GM18498 (cell line): ENCODE measurements around the gene CLDN9.

Experiments
- ATAC-seq: cut with Tn5 transposase; IDR thresholded peaks from one replicate; pipeline ENCODE4 v1.9.1; 2021; ENCODE audit warnings: mild to moderate bottlenecking, moderate library complexity; ENCODE audit not compliant: unreplicated experiment

CLDN9 gene

GRCh38 chr16:3012828-3013420, at the start of gene CLDN9:
Gene CLDN9 (plus strand): TSS chr16:3012923. CDS start chr16:3013363, 440 bp downstream.
- ATAC-seq, result no peak

- ATAC-seq, result no peak
These were observed 49.5 kb upstream of the CLDN9 start for GRCh38 chr16:2963074-2963722.

- ATAC-seq, result no peak
These were observed 48.8 kb upstream of the CLDN9 start, which contains the start of gene KREMEN2 for GRCh38 chr16:2963723-2964474. Gene KREMEN2 (plus strand): TSS chr16:2964275. CDS start chr16:2964521, 246 bp downstream.

GRCh38 chr16:2964475-2965336, 48.0 kb upstream of the CLDN9 start:
- no peak for ATAC-seq

GRCh38 chr16:2966043-2966807, 46.5 kb upstream of the CLDN9 start:
- ATAC-seq, result no peak

- ATAC-seq, result no peak
These were observed 45.9 kb upstream of the CLDN9 start for GRCh38 chr16:2966808-2967191.

GRCh38 chr16:2967211-2967631, 45.5 kb upstream of the CLDN9 start:
- ATAC-seq, result no peak

- no peak for ATAC-seq
These were observed 45.0 kb upstream of the CLDN9 start for GRCh38 chr16:2967721-2968161.

GRCh38 chr16:2968368-2968737, 44.4 kb upstream of the CLDN9 start:
- no peak for ATAC-seq

- ATAC-seq, result peak; percentile 78
These were observed 43.8 kb upstream of the CLDN9 start, which contains the start of gene PAQR4 for GRCh38 chr16:2968738-2969544. Gene PAQR4 (plus strand): TSS chr16:2969348. CDS start chr16:2969675, 327 bp downstream.

- peak; percentile 40 for ATAC-seq
These were observed 42.9 kb upstream of the CLDN9 start for GRCh38 chr16:2969545-2970521.

GRCh38 chr16:2970563-2970962, 42.2 kb upstream of the CLDN9 start:
- no peak for ATAC-seq

GRCh38 chr16:2971134-2971984, 41.4 kb upstream of the CLDN9 start:
- ATAC-seq, result no peak

GRCh38 chr16:2971985-2972784, 40.5 kb upstream of the CLDN9 start:
- no peak for ATAC-seq

- ATAC-seq, result no peak
These were observed 39.6 kb upstream of the CLDN9 start for GRCh38 chr16:2973093-2973492.

- no peak for ATAC-seq
These were observed 39.0 kb upstream of the CLDN9 start for GRCh38 chr16:2973605-2974318.
